EH (cell line): ENCODE data around the gene HPCAL1.

Experiments
- DNase-seq: peaks from one replicate; pipeline ENCODE4 v3.0.0-alpha.2; 2015; ENCODE audit warnings: low read depth

HPCAL1 gene

DNA sequence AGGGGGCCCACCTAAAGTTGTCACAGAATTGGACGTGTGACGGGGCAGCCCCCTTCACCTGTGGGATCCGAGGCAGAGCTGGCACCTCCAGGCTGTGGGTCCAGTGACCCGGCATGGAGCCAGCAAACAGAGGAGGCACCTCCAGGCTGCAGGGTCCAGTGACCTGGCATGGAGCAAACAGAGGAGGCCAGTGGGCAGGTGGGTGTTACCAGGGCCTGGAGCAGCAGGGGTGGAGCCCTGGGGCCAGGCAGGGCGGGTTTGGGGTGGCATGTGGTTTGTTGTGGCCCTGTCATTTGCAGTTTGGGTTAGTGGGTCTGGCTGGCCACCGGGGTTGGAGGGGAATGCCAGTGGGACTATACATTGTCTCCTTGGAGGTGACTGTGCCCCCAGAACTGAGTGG is 68.2 kb downstream of the HPCAL1 start:
- DNase-seq, result no peak

GRCh38 chr2:10371441-10372196 is 68.9 kb downstream of the HPCAL1 start:
- DNase-seq, result no peak

GRCh38 chr2:10372203-10372861 is 69.6 kb downstream of the HPCAL1 start:
- DNase-seq, result no peak

GRCh38 chr2:10372862-10373240 is 70.1 kb downstream of the HPCAL1 start:
- no peak for DNase-seq

GRCh38 chr2:10373931-10374330 is 71.2 kb downstream of the HPCAL1 start:
- DNase-seq, result no peak

DNA sequence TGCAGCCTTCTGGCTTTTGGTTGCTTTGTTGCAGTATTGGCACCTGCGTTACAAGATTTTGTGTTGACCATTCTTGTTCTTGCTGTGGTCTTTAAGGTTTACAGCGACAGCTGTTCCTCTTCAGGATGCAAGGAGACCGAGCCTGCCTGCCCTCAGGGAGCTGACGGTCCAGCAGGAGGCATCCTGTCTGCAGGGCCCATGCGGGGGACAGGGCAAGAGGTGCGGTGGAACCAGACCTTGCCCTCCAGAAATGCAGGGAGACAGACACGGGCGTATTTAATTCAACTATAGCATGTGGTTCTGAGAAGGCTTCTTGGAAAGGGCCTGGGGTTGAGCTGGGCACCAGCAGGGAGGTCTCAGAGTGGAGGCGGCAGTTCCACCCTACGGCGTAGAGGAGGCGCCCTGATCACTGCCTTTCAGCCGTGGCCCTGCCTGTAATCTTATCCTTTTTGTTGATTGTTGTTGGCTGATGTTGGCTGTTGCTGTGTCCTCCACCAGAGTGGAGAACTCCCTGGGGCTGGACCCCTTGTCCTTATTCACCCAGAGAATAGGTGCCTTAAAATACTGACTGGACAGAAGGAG is 71.7 kb downstream of the HPCAL1 start:
- no peak for DNase-seq

DNA sequence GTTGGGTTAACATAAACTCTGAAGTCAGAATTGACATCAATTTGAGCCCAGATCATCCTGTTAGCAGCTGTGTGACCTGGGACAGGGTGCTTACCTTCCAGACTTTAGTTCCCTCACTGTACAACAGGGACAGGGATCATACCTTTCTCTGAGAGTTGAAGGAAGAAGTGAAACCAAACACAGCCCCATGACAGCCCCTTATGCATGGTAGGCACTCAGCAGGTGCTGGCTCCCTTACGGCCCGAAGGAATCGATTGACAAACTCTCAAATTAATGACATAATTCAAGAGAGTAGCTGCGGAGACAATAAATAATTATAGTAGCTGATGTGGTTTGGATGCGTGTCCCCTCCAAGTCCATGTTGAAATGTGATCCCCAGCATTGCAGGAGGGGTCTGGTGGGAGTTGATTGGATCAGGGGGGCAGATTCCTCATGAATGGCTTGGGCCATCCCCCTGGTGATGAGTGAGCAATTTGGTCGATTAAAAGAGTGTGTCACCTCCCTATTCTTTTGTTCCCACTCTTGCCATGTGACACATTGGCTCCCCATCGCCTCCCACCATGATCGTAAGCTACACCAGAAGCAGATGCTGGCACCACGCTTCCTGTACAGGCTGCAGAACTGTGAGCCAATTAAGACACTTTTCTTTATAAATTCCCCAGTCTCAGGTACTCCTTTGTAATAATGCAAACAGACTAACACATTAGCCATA is 73.0 kb downstream of the HPCAL1 start:
- DNase-seq, result no peak

DNA sequence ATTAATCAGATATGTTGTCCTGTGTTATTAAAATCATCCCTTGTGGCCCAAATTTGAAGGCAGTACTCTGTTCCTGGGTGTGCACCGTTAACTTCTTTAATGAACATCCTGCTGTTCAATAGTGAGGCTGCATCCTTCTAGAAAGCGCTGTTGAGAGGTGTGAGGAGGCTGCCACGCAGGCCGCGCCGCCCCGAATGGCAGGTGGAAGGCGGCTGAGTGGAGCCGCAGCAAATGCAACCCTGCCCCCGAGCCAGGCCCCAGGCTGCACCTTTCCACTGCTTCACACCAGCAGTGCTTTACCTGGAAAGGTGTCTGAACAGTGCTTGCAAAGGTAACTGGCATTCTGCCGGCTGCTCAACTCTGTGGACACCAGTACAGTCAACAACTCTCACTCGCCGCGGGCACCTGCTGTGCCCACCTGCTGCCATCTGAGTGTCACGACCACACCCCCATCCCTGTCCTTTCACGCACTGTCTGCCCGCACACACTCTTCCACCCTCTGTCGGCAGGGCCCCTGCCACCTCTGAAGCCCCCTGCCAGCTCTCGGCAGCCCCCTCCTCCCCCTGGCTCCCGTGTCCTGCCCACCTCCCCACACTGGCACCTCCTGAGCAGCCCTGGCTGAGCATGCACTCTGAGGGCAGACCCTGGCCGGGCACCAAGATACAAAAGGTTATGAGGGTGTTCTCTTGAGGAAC is 74.5 kb downstream of the HPCAL1 start:
- no peak for DNase-seq

DNA sequence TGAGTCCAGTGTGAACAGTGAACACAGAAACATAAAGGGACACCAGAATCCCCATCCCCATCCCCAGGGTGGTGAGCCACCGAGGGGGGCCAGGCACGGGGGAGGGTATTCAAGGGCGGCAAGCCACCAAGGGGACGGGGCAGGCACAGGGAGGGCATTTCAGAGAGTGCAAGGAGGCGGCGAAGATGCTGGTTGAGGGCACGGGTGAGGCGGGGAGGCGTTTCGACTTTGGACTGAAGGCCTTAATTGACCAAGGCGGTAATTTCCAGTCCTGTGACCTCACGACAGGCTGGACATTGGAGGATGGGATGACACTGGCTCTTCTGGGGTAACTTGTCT is 75.0 kb downstream of the HPCAL1 start:
- no peak for DNase-seq

DNA sequence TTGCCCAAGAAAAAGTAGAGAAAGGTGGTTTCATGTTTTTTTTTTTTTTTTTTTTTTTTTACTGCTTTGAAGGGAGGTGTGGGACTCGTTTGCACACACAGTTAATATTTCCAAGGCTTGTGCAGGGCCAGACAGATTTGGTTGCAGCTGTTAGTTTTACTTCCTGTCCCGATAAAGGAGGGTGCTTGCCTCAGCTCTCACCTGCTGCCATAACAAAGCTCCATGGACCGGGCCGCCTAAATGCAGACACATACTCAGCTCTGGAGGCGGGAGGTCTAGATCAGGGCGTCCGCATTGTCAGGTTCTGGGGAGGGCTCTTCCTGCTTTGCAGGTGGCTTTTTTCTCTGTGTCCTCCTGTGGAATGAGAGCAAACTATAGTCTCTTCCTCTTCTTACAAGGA is 75.5 kb downstream of the HPCAL1 start:
- DNase-seq, result no peak

GRCh38 chr2:10380048-10380926 is 77.6 kb downstream of the HPCAL1 start:
- DNase-seq, result no peak

GRCh38 chr2:10381997-10382353 is 79.3 kb downstream of the HPCAL1 start:
- DNase-seq, result no peak

DNA sequence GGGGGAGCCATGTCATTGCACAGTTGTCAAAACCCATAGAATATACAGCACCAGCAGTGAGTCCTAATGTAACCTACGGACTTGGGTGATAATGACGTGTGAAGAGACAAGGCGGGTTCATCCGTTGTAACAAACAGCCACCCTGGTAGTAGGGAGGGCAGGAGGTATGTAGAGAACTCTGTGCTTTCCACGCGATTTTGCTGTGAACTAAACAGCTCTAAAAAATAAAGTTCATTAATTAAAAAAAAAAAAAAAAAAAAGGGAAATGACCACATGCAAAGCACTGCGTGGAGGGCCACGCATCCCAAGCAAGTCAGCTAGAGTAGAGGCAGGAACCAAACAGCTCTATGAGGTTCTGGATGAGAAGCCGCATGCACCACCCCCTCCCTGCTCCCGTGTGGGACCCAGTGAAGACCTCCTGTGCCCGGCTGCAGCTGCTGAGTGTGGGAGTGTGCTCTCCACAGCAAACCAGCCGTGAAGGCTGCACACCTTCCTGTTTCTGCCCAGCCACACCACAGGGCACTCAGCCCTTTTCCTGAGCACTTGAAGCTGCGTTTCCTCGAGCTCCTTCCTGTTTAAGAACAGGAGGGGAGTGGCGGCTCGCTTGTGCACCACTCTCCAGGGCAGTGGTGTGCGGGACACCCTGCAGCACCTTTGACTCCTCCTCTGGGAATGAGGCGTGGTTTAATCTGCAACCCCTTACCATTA is 79.8 kb downstream of the HPCAL1 start:
- DNase-seq, result no peak

- DNase-seq, result no peak
Measured at GRCh38 chr2:10383960-10384734, 81.4 kb downstream of the HPCAL1 start.

- DNase-seq, result peak; percentile 63
Measured at GRCh38 chr2:10385501-10385900, 82.8 kb downstream of the HPCAL1 start.

GRCh38 chr2:10385933-10386773 is 83.4 kb downstream of the HPCAL1 start:
- peak; percentile 80 for DNase-seq

DNA sequence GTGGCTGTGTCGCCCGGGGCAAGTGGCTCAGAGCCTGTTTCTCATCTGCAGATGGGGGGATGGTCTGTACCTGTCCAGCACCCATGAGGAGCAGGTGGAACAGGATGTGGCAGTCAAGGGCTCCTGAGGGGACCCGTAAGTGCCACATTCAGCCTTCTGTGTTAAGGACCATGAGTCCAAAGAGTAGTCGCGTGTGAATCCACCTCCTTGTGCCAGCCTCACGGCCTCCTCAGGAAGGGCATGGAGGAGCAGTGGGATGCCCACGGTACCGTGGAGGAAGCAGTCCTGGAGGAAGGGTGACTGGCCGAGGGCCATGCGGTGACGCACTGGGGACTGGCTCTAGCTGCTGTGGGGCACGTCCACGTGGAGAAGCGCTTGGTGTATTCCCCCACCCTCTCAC is 84.3 kb downstream of the HPCAL1 start:
- no peak for DNase-seq

- DNase-seq, result no peak
Measured at GRCh38 chr2:10388954-10389560, 86.4 kb downstream of the HPCAL1 start.

DNA sequence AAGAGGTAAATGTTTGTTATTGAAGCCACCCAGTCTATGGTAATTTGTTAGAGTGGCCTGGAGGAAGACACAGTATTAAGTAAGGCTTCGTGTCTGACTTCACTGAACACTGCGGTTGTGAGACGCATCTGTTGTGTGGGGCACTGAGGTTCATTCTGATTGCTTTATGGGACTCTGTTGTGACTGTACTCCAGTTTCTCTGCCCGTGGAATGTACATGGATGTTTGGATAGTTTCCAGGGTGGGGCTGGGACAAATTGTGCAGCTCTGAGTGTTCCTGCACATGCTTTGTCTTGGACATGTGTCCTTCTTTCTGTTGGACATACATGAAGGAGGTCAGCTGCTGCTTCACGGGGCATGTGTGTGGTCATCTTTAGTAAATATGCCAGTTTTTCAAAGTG is 86.9 kb downstream of the HPCAL1 start:
- peak; percentile 86 for DNase-seq
